Loucy (cell line): ENCODE measurements around the gene HSD3B7.
"Not testable (repeated sequence)": the region's sequence is repeated elsewhere in the genome, so short reads cannot be mapped to it uniquely, and the experiment has no call there.

Source experiments
- CTCF ChIP-seq: fragments of 200-600 bp; sonication (generic); conservative IDR thresholded peaks from 2 replicates; pipeline ENCODE4 v1.5.1; 2014; ENCODE audit warnings: mild to moderate bottlenecking, antibody characterized with exemption, low read length
- EZH2phosphoT487 ChIP-seq: fragments of 200-600 bp; IDR thresholded peaks from 2 replicates; pipeline ENCODE4 v1.6.1; 2018; ENCODE audit warnings: antibody characterized with exemption, mild to moderate bottlenecking, moderate library complexity, borderline replicate concordance

GRCh38 chr16:31013292-31013691 is 28.3 kb downstream of the HSD3B7 start:
- TF ChIP-seq CTCF, EZH2phosphoT487: not testable (repeated sequence)
